MM.1S (cell line): ENCODE data around the gene GLP1R.

Experiments
- EZH2phosphoT487 ChIP-seq: fragments of 300-600 bp; sonication (generic); IDR thresholded peaks from 2 replicates; pipeline ENCODE4 v1.6.1; 2018; ENCODE audit warnings: antibody characterized with exemption, low read length
- TF ChIP-seq, protein P1 (sequence below): fragments of 300-600 bp; sonication (generic); IDR thresholded peaks from 2 replicates; pipeline ENCODE4 v1.5.1; 2016; ENCODE audit warnings: antibody characterized with exemption, low read length, mixed read lengths

DNA sequence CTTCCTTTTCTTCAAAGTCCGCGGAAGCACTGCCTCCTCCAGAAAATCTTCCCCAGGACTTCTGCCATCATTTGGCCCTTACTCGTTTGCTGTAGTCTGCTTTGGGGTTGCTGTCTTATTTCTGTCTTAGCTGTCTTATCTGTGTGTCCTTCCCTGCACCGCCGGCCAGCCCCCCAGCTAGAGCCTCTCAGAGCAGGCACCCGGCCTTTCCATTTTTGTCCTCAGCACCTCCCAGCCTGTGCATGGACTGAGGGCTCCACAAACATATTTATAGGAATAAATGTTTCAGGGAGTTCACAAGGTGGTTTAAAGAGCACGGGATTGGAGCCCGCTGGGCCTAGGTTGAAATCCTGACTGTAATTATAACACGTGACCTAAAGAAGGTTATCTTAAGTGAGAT lies 8.1 kb downstream of the GLP1R start:
- no peak for TF ChIP-seq EZH2phosphoT487
- TF ChIP-seq, protein P1, sequence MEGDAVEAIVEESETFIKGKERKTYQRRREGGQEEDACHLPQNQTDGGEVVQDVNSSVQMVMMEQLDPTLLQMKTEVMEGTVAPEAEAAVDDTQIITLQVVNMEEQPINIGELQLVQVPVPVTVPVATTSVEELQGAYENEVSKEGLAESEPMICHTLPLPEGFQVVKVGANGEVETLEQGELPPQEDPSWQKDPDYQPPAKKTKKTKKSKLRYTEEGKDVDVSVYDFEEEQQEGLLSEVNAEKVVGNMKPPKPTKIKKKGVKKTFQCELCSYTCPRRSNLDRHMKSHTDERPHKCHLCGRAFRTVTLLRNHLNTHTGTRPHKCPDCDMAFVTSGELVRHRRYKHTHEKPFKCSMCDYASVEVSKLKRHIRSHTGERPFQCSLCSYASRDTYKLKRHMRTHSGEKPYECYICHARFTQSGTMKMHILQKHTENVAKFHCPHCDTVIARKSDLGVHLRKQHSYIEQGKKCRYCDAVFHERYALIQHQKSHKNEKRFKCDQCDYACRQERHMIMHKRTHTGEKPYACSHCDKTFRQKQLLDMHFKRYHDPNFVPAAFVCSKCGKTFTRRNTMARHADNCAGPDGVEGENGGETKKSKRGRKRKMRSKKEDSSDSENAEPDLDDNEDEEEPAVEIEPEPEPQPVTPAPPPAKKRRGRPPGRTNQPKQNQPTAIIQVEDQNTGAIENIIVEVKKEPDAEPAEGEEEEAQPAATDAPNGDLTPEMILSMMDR, result no peak
